Breast epithelium (tissue), 4 donors: ENCODE results near the gene SMARCD3. TPM values are rescaled to one million over a fixed set of nuclear protein-coding genes. Genes with fewer than 3 reads are reported as not detected.
A peak's percentile ranks its signal among the peaks of the same experiment; 100 is the strongest.

Source experiments
- DNase-seq, 2 donors: peaks; one replicate each; pipeline ENCODE4 v3.0.0-alpha.2; 2019; ENCODE audit warnings: low spot score in 2 of 2
- H3K27ac ChIP-seq, 2 donors: fragments of 200-600 bp; sonication (generic) in 1 of 2; one replicate each; pipeline ENCODE4 v1.5.1; 2016 to 2019; ENCODE audit warnings: mild to moderate bottlenecking in 1 of 2
- H3K27me3 ChIP-seq, 2 donors: fragments of 200-600 bp; sonication (generic) in 1 of 2; one replicate each; pipeline versions ENCODE4 v1.5.1 to v1.6.0; 2017 to 2019; ENCODE audit warnings: control low read depth in 1 of 2, mild to moderate bottlenecking in 1 of 2
- H3K36me3 ChIP-seq: fragments of 200-600 bp; one replicate; pipeline ENCODE4 v1.5.1; 2019
- H3K4me1 ChIP-seq, 2 donors: fragments of 200-600 bp; sonication (generic); one replicate each; pipeline ENCODE4 v1.5.1; 2016 to 2019; ENCODE audit warnings: control low read depth in 1 of 2
- H3K4me3 ChIP-seq, 3 donors: fragments of 200-600 bp; sonication (generic); 1 replicate in 2 of 3; 2 replicates in 1 of 3; pipeline ENCODE4 v1.5.1; 2016 to 2019; ENCODE audit warnings: mild to moderate bottlenecking in 3 of 3, moderate library complexity in 2 of 3
- H3K9me3 ChIP-seq, 2 donors: fragments of 200-600 bp; sonication (generic) in 1 of 2; one replicate each; pipeline ENCODE4 v1.5.1; 2016 to 2019; ENCODE audit warnings: control low read depth in 1 of 2
- CTCF ChIP-seq, 3 donors: fragments of 450-650 bp; IDR thresholded peaks; one replicate each; pipeline ENCODE4 v1.5.1; 2016 to 2017; ENCODE audit warnings: antibody characterized with exemption in 3 of 3, mild to moderate bottlenecking in 3 of 3, moderate library complexity in 3 of 3
- POLR2A ChIP-seq: fragments of 450-650 bp; IDR thresholded peaks from one replicate; pipeline ENCODE4 v1.6.1; 2016; ENCODE audit warnings: antibody characterized with exemption, mild to moderate bottlenecking, moderate library complexity
- POLR2AphosphoS5 ChIP-seq, 3 donors: sonication (generic); formaldehyde crosslinking; IDR thresholded peaks; one replicate each; pipeline ENCODE4 v1.6.1; 2017; ENCODE audit warnings: antibody characterized with exemption in 3 of 3
- intact Hi-C: fragments of 100-400 bp; cut with DNase I; formaldehyde crosslinking; loops from one replicate; pipeline ENCODE4 v1.15.1; 2023; ENCODE audit warnings: low total_unique reads
- total RNA-seq, 3 donors: library from RNA; depleted of rRNA; stranded (reverse); fragments of >200 nt; gene quantifications; one replicate each; pipeline ENCODE4 v1.1.0, GENCODE V29; 2016

The SMARCD3 gene
- total RNA-seq, 3 donors from 2014 or later: 21.3 to 69.5 (median 43.5) TPM

GRCh38 chr7:151272877-151273276 lies 24.4 kb upstream of the SMARCD3 start:
- no peaks in the 10 kb centered on the region for H3K9me3 ChIP-seq
- TF ChIP-seq CTCF (IDR thresholded peaks at IDR 0.05): no peak
- TF ChIP-seq POLR2A: no peak
- no peak overlapping the region for H3K4me3 ChIP-seq
- H3K4me1 ChIP-seq: peaks cover 16 to 36% of the 10 kb centered on the region in 2 donors
- intact Hi-C loops: no loop called here
- peak overlapping the region; percentile 73 to 89 for H3K27ac ChIP-seq
- no peaks in the 10 kb centered on the region for H3K27me3 ChIP-seq
- DNase-seq: no peak
- no peaks in the 10 kb centered on the region for H3K36me3 ChIP-seq

GRCh38 chr7:151272405-151272804 lies 23.9 kb upstream of the SMARCD3 start:
- intact Hi-C loops: no loop called here
- DNase-seq: no peak

GRCh38 chr7:151271699-151272355 lies 23.3 kb upstream of the SMARCD3 start:
- DNase-seq: peak in 1 of 2 donors; percentile 85
- intact Hi-C loops: no loop called here
- Histone ChIP-seq H3K9me3 (no peaks in the 10 kb centered on the region), H3K4me3 (peak overlapping the region in 1 of 3 donors; percentile 22), H3K27me3 (no peaks in the 10 kb centered on the region), H3K27ac (peak overlapping the region; percentile 73 to 89), H3K36me3 (no peaks in the 10 kb centered on the region), H3K4me1 (peaks cover 16 to 31% of the 10 kb centered on the region in 2 donors)
- TF ChIP-seq POLR2A: no peak
- TF ChIP-seq POLR2AphosphoS5 (IDR thresholded peaks at IDR 0.05): peak; percentile 81 to 94 (median 85)

More at GRCh38 chr7:151272405-151272804, 23.9 kb upstream of the SMARCD3 start:
- Histone ChIP-seq H3K27ac (peak overlapping the region; percentile 73 to 89), H3K36me3 (no peaks in the 10 kb centered on the region), H3K4me3 (peak overlapping the region in 1 of 3 donors; percentile 22), H3K9me3 (no peaks in the 10 kb centered on the region), H3K27me3 (no peaks in the 10 kb centered on the region), H3K4me1 (peaks cover 16 to 34% of the 10 kb centered on the region in 2 donors)
- TF ChIP-seq CTCF (IDR thresholded peaks at IDR 0.05) (no peak), POLR2AphosphoS5 (IDR thresholded peaks at IDR 0.05) (no peak), POLR2A (no peak)

GRCh38 chr7:151269511-151269910 lies 21.0 kb upstream of the SMARCD3 start:
- H3K4me1 ChIP-seq: peaks cover 16 to 20% of the 10 kb centered on the region in 2 donors
- no peaks in the 10 kb centered on the region for H3K27me3 ChIP-seq
- H3K36me3 ChIP-seq: no peaks in the 10 kb centered on the region
- no peak overlapping the region for H3K27ac ChIP-seq
- intact Hi-C loops: no loop called here
- no peak overlapping the region for H3K4me3 ChIP-seq
- H3K9me3 ChIP-seq: no peaks in the 10 kb centered on the region
- no peak for DNase-seq
- TF ChIP-seq CTCF (IDR thresholded peaks at IDR 0.05) (no peak), POLR2A (no peak), POLR2AphosphoS5 (IDR thresholded peaks at IDR 0.05) (no peak)

- H3K4me1 ChIP-seq: no peaks in the 10 kb centered on the region
These were observed 16.9 kb upstream of the SMARCD3 start for GRCh38 chr7:151265351-151265931.

More at GRCh38 chr7:151265351-151265931, 16.9 kb upstream of the SMARCD3 start:
- no peak overlapping the region for H3K27ac ChIP-seq
- TF ChIP-seq CTCF (IDR thresholded peaks at IDR 0.05) (no peak), POLR2A (no peak), POLR2AphosphoS5 (IDR thresholded peaks at IDR 0.05) (no peak)
- H3K27me3 ChIP-seq: no peaks in the 10 kb centered on the region
- no peak for DNase-seq
- H3K36me3 ChIP-seq: no peaks in the 10 kb centered on the region
- intact Hi-C loops: no loop called here
- H3K4me3 ChIP-seq: no peak overlapping the region
- H3K9me3 ChIP-seq: no peaks in the 10 kb centered on the region
